Body of pancreas (tissue), 4 donors: ENCODE results near the gene LSM14A.

Source experiments
- CTCF ChIP-seq, 7 experiments: fragments of 450-650 bp in 4 of 7; fragments of 200-600 bp in 3 of 7; sonication (generic) in 3 of 7; IDR thresholded peaks; one replicate each; pipeline ENCODE4 v1.5.1; 2016 to 2019; ENCODE audit warnings: antibody characterized with exemption in 7 of 7
- POLR2A ChIP-seq, 3 donors: fragments of 450-650 bp; IDR thresholded peaks; one replicate each; pipeline ENCODE4 v1.6.1; 2016; ENCODE audit warnings: antibody characterized with exemption in 3 of 3, mild to moderate bottlenecking in 2 of 3

- TF ChIP-seq CTCF (IDR thresholded peaks at IDR 0.05): no peak
- no peak for TF ChIP-seq POLR2A (IDR thresholded peaks at IDR 0.05)
These were observed 103.4 kb downstream of the LSM14A start for GRCh38 chr19:34275705-34276104.
